MM.1S (cell line): ENCODE results near the gene NEMF.

Experiments
- EZH2phosphoT487 ChIP-seq: fragments of 300-600 bp; sonication (generic); IDR thresholded peaks from 2 replicates; pipeline ENCODE4 v1.6.1; 2018; ENCODE audit warnings: antibody characterized with exemption, low read length
- TF ChIP-seq, protein P1 (sequence below): fragments of 300-600 bp; sonication (generic); IDR thresholded peaks from 2 replicates; pipeline ENCODE4 v1.5.1; 2016; ENCODE audit warnings: antibody characterized with exemption, low read length, mixed read lengths

DNA sequence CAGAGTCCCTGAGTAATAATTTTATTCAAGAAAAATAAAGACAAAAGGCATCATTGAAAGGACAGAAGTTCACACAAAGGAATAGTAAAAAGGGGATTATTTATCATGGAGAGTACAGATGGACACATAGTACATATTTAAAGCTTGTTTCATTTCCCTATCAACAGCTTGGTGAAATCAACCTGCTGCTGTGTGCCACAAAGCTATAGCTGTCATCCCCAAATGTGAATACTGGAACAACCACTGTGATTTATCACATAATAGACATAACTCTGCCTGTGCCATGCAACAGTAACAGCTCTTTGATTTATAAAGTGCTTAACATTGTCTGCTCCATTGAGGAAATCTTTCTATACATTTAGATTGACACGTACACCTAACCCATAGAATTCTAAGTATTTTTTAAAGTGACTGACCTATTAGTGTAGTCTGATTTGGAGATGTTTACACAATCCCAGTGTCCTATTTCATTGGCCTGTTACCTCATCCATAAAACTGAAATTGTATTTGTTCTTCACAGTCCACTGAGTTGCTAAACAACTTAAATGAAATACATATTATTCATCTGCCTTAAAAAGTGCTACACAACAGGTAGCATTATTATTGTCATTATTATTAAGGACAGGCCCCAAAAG is 3.3 kb downstream of the NEMF start:
- TF ChIP-seq, protein P1, sequence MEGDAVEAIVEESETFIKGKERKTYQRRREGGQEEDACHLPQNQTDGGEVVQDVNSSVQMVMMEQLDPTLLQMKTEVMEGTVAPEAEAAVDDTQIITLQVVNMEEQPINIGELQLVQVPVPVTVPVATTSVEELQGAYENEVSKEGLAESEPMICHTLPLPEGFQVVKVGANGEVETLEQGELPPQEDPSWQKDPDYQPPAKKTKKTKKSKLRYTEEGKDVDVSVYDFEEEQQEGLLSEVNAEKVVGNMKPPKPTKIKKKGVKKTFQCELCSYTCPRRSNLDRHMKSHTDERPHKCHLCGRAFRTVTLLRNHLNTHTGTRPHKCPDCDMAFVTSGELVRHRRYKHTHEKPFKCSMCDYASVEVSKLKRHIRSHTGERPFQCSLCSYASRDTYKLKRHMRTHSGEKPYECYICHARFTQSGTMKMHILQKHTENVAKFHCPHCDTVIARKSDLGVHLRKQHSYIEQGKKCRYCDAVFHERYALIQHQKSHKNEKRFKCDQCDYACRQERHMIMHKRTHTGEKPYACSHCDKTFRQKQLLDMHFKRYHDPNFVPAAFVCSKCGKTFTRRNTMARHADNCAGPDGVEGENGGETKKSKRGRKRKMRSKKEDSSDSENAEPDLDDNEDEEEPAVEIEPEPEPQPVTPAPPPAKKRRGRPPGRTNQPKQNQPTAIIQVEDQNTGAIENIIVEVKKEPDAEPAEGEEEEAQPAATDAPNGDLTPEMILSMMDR, result no peak
- TF ChIP-seq EZH2phosphoT487, result no peak
